Right atrium auricular region (tissue), 2 donors: Measurements from ENCODE around the gene SPTBN1. TPM values are rescaled to one million over a fixed set of nuclear protein-coding genes. Genes with fewer than 3 reads are reported as not detected.

Experiments
- DNase-seq: peaks from one replicate; pipeline ENCODE4 v3.0.0-alpha.2; 2019; ENCODE audit warnings: low spot score
- H3K27ac ChIP-seq, 2 donors: fragments of 200-600 bp; sonication (generic); 1 replicate in 1 of 2; 2 replicates in 1 of 2; pipeline ENCODE4 v1.5.1; 2016 to 2019
- H3K27me3 ChIP-seq, 2 donors: fragments of 200-600 bp; sonication (generic); one replicate each; pipeline versions ENCODE4 v1.5.1 to v1.6.0; 2017 to 2019
- H3K36me3 ChIP-seq: fragments of 200-600 bp; sonication (generic); one replicate; pipeline ENCODE4 v1.5.1; 2016
- H3K4me1 ChIP-seq, 2 donors: fragments of 200-600 bp; sonication (generic); one replicate each; pipeline versions ENCODE4 v1.5.1 to v1.6.0; 2017 to 2019
- H3K4me3 ChIP-seq, 2 donors: fragments of 200-600 bp; sonication (generic); 1 replicate in 1 of 2; 2 replicates in 1 of 2; pipeline ENCODE4 v1.5.1; 2017 to 2019; ENCODE audit warnings: mild to moderate bottlenecking in 1 of 2, moderate library complexity in 1 of 2
- H3K9me3 ChIP-seq, 2 donors: fragments of 200-600 bp; sonication (generic); one replicate each; pipeline ENCODE4 v1.5.1; 2019
- CTCF ChIP-seq, 2 donors: fragments of 200-600 bp; sonication (generic); IDR thresholded peaks; one replicate each; pipeline ENCODE4 v1.5.1; 2019; ENCODE audit warnings: antibody characterized with exemption in 2 of 2
- total RNA-seq, 2 donors: library from RNA; depleted of rRNA; stranded (reverse); fragments of >200 nt; gene quantifications; one replicate each; pipeline ENCODE4 v1.1.0, GENCODE V29; 2016

The SPTBN1 gene
- total RNA-seq, 2 donors from 2014 or later, result 265 to 382 TPM

- H3K27me3 ChIP-seq, result no peaks in the 10 kb centered on the region
- peaks cover 0 to 11% of the 10 kb centered on the region in 2 donors for H3K4me1 ChIP-seq
- no peaks in the 10 kb centered on the region for H3K9me3 ChIP-seq
- H3K36me3 ChIP-seq, result no peaks in the 10 kb centered on the region
- no peak for DNase-seq
- no peak overlapping the region for H3K4me3 ChIP-seq
- no peak for TF ChIP-seq CTCF (IDR thresholded peaks at IDR 0.05)
- H3K27ac ChIP-seq, result no peak overlapping the region
Observed at GRCh38 chr2:54706622-54707021, 250.5 kb downstream of the SPTBN1 start.

- no peak for DNase-seq
- Histone ChIP-seq H3K36me3 (no peaks in the 10 kb centered on the region), H3K27ac (no peak overlapping the region), H3K9me3 (no peaks in the 10 kb centered on the region), H3K4me1 (peaks cover 0 to 11% of the 10 kb centered on the region in 2 donors), H3K27me3 (no peaks in the 10 kb centered on the region), H3K4me3 (peak overlapping the region; percentile 32 to 52)
- no peak for TF ChIP-seq CTCF (IDR thresholded peaks at IDR 0.05)
Observed at GRCh38 chr2:54708584-54709335, 252.6 kb downstream of the SPTBN1 start.

- Histone ChIP-seq H3K27ac (no peak overlapping the region), H3K4me3 (peak overlapping the region; percentile 32 to 52), H3K36me3 (no peaks in the 10 kb centered on the region), H3K4me1 (peaks cover 0 to 11% of the 10 kb centered on the region in 2 donors), H3K27me3 (no peaks in the 10 kb centered on the region), H3K9me3 (no peaks in the 10 kb centered on the region)
- no peak for TF ChIP-seq CTCF (IDR thresholded peaks at IDR 0.05)
- DNase-seq, result no peak
Observed at GRCh38 chr2:54709336-54709809, 253.2 kb downstream of the SPTBN1 start.

GRCh38 chr2:54710216-54710615 lies 254.1 kb downstream of the SPTBN1 start:
- Histone ChIP-seq H3K9me3 (no peaks in the 10 kb centered on the region), H3K27ac (no peak overlapping the region), H3K36me3 (no peaks in the 10 kb centered on the region), H3K27me3 (no peaks in the 10 kb centered on the region), H3K4me1 (peaks cover 0 to 11% of the 10 kb centered on the region in 2 donors), H3K4me3 (no peak overlapping the region)
- DNase-seq, result no peak
- TF ChIP-seq CTCF (IDR thresholded peaks at IDR 0.05), result no peak

GRCh38 chr2:54712516-54712915 lies 256.4 kb downstream of the SPTBN1 start:
- DNase-seq, result no peak
- TF ChIP-seq CTCF (IDR thresholded peaks at IDR 0.05), result no peak

More at GRCh38 chr2:54712516-54712915, 256.4 kb downstream of the SPTBN1 start:
- no peaks in the 10 kb centered on the region for H3K36me3 ChIP-seq
- no peak overlapping the region for H3K4me3 ChIP-seq
- no peaks in the 10 kb centered on the region for H3K9me3 ChIP-seq
- no peaks in the 10 kb centered on the region for H3K27me3 ChIP-seq
- peaks cover 0 to 11% of the 10 kb centered on the region in 2 donors for H3K4me1 ChIP-seq
- no peak overlapping the region for H3K27ac ChIP-seq
